DMS114 treated with DMSO at 0.1 percent for 48 hours (cell line): ENCODE measurements around the gene AP1S1.

Experiments
- DNase-seq: peaks from one replicate; lab custom pipeline; 2025; ENCODE audit not compliant: unreplicated experiment; lab: John Stamatoyannopoulos, UW

AP1S1 gene

DNA sequence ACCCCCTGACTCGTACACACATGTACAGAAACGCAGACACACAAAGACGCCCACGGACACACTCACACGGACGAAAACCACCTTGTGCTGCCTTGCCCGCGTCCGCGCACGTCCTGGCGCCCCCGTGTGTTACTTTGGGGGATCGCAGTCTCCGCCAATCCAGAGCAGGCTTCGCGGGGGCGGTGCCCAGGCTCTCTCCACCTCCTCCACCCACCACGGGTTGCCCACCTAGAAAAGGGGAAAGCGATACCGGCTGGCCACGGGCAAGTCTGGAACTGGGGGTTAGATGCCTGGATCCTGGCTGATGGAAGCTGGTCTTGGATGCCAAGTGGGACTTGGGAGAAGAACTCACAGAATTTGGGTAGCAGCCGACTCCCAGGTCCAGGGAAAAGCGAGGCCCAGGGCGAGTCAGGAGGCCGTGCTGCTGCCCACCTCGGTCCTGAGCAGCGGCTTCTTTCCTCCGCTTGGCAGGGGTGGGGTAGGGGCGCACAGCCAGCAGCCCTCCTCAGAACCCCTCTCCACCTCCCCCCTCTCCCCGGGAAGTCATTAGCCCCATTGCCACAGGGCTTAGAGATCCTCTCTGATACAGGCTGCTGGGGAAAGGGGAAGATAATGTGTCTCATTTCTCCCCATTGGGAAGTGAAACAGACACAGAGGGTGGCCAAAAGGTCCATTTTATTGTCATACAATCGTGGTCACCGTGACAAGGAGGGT, 15.7 kb downstream of the AP1S1 start:
- peak; percentile 58 for DNase-seq

DNA sequence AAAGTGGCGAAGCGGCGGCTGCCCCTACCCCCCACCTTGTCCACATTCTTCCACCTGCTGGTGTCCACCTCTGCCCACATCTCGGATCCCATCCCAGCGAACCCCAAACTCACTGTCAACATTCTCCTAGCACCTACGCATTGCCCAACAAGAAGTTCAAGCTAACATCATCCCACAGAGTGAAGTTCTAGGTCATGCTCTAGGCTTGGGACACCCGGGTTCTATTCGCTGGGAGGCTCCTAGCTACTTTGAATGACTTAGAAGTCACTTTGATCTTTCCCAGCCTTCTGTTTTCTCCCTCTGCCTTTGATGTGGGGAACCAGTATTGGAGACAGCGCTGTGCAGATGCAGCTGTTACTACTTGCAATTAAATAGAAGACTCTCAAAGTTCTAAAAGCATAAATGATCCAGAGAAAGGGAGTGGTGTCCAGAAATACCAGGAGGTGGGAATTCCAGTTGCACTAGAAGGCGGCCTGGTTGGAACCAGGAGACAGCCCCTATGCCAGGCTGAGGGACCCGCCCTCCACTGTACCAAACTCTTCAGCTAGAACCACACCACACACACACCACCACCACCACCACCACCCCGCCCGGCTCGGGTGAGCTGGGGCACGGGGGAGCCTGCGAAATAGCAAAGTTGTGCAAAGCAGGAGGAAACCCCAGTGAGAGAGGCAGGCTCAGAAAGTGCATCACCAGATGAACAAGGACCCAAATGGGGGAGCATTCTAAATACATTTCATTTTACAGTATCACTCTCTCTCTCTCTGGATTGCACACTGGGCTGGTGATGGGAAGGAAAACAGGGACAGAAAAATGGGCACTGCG, 16.6 kb downstream of the AP1S1 start:
- no peak for DNase-seq

DNA sequence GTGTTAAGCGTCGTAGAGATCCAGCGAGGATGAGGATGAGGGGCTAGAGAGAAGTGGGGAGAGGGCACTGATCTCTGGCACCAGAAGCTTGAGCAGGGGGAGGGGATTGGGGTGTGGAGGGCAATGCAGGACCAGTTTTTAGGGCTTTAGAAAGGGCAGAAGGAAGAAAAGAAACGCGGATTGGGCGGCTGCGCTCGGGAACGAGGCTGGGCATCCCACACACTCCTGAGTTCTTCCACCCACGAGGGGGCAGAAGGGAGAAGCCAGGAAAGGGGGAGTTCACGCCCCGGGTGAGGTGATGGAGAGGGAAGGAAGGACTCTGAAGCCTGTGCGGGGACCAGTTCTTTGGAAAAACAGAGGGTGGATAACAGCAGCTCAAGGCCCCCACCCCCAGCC, 17.2 kb downstream of the AP1S1 start:
- DNase-seq: no peak

DNA sequence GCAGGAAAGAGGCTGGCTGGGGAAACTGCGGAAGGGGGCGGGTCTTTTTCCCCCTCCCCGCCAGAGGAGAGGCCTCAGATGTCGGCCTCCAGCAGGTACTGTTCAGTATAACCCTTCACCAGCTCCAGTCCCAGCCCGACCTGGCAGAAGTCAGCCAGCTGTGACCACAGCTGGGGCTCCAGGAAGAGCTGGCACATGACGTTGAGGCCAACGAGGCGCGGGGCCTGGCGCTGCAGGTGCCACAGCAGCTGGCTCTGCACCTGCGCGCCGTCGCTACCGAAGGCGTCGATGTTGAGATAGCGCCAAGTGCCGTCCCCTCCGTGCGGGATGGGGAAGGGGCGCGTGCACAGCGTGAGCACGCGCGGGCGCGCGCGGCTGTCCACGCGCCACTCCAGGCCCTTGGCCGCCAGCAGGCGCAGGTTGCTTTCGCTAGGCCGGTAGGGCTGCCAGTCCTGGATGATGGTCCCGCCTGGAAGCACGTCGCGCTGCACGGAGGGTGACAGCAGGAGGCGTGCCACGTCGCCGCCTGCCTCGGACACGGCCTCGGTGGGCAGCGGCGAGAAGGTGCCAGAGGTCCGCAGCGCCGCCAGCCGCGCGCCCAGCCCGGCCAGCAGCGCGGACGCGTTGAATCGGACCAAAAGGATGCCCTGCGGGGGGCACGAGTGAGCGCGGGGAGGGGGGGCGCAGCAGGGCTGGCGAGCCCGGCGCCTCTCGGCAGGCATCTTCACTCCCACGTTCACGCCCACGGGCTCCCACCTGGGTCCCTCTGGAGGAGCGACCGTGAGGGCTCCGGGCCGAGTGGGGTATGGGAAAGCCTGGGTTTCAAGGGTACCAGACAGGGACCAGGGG, 18.0 kb downstream of the AP1S1 start:
- DNase-seq: no peak

DNA sequence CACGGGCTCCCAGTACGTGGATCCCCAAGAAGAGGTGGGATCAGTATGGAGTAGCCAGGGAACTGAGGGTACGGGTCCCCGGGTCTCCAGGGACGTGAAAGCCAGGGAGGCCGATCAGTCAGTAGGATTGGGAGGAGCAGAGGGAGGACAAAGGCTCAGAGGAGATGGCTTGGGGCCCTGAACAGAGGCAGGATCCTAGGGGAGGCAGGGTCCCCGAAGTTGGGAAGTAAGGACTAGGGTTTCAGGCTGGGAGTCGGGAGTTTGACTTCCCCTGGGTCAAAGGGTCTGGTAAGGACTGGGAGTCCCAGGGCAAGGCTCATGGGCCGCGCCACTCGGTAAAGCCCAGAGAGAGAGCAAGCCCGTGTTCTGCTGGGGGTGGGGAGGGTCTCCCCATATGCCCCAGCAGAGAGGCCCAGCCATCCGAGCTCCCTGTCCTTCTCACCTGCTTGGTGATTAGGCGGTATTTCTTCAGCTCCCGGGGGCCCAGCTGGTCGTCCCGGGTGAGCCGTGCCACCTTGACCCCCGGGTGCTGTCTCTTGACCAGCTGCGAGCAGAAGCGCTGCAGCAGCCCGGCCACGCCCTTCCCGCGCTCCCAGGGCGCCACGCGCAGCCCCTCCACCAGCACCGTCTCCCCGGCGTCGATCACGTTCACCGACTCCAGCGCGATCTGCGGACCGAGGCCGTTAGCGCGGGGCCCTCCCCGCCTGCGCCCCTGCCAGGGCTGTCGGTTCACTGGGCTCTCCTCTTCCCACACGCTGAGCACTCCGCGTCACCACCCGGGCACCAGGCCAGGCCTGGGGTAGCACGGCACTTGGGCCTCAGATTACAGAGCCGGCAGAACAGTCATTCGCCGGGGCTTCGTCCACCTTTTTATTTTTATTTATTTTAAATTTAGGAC, 18.8 kb downstream of the AP1S1 start:
- no peak for DNase-seq

DNA sequence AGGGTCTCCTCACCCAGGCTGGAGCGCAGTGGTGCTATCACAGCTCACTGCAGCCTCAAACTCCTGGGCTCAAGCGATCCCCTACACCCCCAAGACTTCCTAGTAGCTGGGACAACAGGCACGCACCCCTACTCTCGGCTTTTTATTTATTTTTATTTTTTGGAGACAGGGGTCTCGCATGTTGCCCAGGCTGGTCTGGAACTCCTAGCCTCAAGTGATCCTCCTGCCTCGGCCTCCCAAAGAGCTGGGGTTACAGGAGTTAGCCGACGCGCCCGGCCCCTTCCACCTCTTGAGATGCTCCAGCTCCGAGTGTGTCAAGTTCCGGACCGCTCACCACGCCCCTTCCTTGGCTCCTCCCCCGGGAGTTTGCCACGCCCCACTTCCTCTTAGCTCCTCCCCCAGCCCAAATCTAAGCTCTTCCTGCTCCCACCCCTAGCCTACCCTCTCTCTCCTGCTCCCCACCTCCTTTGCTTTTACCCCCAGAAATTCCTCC, 19.5 kb downstream of the AP1S1 start:
- DNase-seq: no peak

DNA sequence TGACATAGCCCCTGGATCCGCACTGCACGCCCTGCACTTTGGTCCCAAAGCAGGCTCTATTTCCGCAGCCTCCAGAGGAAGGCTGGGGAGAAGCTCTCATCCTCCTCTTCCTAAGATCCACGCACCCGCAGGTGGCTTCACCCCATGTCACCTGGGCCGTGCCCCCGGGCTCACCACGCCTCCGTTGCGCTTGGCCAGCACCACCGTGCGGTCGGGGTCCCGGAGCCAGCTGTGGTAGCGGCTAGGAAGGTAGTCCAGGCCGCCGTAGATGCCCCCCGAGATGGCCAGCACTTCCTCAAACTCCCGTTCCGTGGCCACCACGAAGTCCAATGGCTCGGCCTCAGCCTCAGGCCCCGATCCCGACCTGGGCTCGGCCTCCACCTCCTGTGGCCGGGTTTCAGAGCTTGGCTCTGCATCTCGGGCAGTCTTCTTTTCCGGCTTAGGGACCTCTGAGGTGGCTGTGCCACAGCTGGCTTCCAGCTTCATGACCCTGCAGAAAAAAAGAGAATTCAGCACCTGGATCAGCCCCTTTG, 20.1 kb downstream of the AP1S1 start:
- DNase-seq: no peak

DNA sequence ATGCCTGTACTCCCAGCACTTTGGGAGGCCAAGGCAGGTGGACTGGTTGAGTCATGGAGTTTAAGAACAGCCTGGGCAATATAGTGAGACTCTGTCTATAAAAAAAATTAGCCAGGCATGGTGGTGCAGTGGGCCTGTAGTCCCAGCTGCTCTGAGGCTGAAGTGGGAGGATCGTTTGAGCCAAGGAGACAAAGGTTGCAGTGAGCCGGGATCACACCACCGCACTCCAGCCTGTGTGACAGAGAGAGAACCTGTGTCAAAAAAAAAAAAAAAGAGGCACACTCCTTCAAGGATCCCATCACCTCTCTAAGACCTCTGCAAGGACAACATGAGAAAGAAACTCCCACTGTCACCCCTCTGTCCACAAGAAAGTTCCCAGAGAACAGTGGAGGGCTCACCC, 21.4 kb downstream of the AP1S1 start:
- no peak for DNase-seq

DNA sequence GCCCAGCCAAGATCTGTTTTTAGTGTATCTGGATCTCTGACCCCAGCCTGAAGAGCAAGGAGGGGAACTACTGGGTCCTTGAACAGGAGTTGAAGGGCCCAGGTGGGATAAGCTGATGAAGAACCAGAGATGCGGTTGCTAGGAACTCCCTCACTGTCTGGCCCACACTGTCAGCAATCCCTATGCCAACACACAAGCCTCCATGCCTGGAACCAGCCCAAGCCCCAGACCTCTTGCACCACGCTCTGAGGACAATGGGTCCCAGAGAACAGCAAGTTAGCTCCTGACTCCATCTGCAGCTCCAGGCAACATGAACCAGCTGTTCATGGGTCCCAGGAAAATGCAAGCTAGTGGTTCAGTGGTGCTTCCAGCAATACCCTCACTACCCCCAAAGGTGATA, 23.4 kb downstream of the AP1S1 start:
- DNase-seq: no peak

DNA sequence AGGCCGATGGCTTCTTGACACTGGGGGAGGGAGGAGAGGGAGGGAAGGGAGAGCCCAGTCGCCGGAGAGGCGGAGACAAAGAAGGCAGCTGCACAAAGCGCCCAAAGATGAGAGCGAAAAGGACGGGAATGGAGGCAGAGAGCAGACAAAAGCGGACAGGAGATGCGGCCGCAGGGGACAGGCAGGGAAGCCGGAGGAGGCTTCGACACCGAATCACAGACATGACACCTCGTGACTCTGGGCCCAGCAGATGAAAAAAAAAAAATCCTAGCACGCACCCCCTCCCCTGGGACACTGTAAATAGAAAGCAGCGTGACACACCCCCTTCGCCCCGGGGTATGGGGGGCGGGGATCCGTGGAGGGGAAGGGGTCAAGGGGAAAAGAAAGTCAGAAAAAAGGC, 24.8 kb downstream of the AP1S1 start:
- no peak for DNase-seq

DNA sequence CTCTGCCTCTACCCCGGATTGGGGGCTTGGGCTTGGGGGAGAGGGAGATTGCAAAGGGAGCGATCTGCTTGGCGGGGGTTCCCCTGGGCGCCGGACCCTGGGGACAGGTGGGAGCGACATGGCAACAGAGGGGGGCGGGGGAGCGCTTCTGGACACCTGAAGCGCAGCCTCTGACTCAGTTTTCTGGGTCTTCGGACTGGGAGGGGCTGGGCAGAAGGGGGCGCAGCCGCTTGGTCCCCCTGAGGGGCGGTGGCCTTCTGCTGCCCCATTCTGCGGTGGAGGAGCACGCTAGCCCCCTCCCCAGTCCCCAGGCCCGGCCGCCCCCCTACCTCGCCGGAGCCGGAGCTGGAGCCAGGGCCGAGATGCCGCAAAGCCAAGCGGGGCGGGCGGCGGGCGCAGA, 25.4 kb downstream of the AP1S1 start:
- no peak for DNase-seq

DNA sequence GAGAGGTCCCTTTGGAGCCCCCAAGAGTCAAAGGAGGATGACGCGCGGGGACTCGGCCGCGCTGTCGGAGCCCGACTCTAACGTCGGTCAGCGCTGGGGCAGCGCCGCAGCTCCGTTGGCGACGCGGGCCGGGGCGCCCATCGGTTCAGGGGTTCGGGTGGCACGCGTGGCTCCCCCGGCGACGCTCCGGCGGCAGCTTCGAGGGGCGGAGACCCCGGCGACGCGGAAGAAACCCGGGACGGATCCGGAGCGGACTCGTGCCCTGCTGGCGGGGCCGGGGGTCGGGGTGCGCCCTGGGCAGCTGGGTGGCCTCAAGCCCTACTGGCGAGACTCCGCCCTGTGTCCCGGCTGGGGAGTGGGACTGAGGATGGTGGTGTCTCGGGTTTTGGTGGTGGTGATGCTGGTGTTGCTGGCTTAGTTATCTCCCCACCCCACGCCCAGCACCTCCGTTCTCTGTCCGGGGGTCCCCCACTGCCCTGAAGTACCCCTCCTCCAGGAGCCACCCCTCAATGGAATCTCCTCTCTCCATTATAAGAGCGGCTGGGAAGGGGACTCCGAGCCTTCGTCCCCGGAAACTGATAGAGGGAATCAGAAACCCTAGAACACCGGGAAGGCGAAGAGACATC, 26.0 kb downstream of the AP1S1 start, which contains the start of gene NAT16:
NAT16 (minus strand) TSS at position 164 of the 626 bp plus-strand sequence. CDS start 5,486 bp downstream, outside the sequence.
- DNase-seq: no peak

DNA sequence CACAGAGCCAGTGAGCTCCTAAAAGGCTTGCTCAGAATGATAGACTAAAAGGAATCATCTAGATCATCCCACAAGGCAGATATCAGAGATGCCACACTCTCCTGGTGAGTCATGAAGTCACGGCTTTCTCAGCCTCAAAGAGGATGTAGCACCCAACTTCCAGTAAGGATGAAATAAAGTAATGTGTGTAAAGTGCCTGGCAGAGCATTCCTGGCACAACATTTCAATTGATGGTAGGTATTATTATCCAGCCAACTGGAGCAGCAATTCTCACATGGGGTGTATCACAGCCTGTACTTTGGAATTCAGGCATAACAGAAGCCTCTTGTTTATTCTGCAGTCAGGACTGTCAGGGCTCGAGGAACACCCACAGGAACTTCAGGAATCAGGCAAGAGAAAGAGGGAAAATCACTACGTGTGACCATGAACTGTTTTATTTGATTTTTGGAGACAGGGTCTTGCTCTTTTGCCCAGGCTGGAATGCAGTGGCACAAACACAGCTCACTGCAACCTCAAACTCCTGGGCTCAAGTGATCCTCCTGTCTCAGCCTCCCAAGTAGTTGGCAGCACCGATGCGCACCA, 31.1 kb downstream of the AP1S1 start:
- DNase-seq: no peak

DNA sequence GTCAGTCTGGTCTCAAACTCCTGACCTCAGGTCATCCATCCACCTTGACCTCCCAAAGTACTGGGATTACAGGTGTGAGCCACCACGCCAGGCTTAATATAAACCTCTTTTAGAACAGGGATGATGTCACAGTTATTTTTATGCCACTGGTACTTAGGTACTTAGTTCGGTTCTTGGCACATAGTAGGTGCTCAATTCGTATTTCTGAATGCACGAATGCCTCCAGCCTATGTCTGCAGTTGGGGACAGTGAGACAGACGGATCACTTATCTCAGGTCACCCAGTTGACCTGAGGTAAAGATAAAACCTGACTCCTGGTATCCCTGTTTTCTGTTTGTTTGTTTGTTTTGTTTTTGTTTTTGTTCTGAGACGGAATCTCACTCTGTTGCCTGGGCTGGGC, 31.9 kb downstream of the AP1S1 start:
- DNase-seq: no peak

DNA sequence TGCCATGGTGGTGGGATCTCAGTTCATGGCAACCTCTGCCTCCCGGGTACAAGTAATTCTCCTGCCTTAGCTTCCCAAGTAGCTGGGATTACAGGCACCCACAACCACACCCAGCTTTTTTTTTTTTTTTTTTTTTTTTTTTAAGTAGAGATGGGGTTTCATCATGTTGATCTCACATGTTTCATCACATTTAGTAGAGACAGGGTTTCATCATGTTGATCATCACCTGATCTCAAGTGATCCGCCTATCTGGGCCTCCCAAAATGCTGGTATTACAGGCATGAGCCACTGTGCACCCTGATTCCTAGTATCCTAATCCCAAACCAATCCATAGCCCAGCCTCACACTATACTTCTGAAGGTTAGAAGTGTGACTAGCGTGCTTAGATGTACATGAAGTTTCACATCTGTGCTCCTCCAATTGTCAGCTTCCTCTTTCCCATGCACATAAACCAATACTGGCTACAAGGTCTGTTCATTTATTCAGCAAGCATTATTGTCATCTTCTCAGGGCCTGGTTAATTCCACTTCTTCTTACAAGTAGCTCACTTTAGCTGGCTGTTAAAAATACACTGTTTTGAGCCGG, 32.7 kb downstream of the AP1S1 start:
- DNase-seq: no peak

DNA sequence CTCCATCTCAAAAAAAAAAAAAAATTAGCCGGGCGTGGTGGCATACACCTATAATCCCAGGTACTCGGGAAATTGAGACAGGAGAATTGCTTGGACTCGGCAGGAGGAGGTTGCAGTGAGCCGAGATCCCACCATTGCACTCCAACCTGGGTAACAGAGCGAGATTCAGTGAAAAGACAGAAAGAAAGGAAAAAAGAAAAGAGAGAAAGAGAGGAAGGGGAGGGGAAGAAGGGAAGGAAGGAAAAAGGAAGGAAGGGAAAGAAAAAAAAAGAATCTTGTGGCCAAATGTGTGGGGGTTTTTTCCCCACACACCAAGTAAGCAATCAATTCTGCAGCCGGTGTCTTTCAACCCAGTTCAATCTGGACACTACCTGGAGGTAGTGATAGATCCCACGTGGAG, 34.8 kb downstream of the AP1S1 start:
- no peak for DNase-seq

DNA sequence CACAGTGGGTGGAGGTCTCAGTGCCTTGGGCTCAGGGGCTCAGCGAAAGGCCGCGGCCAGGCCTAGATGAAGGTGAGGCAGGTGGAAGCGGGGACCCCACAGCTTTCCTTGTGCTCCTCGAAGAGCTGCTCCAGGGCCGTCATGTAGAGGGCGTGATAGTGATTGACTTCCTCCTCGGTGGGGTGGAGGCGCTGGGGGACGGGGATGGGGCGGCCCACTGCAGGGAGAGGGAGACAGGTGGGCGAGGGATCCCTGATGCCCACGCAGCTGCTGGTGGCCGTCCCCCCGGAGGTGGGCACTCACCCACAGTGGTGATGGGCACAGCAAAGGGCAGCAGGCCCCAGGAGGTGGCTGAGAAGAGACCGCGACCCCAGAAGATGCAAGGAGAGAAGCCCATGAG, 41.6 kb downstream of the AP1S1 start:
- DNase-seq: no peak

DNA sequence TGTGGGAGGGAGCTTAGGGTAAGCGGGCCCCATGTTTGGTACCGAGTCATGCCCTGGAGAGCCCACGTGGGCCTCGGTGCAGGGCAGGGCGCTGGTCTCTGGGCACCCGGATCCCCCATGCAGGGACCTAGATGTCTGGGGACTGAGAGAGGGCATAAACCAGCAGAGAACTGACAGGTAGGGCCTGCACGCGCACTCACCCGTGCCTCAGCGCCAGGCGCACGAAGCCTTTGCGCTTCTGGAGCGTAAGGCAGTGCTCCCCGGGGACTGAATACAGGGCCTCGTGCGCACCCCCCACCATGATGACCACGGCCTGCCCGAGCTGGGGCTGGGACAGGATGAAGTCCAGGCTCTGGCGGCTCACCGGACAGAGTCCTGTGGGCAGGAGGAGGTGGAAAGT, 43.7 kb downstream of the AP1S1 start:
- DNase-seq: no peak

DNA sequence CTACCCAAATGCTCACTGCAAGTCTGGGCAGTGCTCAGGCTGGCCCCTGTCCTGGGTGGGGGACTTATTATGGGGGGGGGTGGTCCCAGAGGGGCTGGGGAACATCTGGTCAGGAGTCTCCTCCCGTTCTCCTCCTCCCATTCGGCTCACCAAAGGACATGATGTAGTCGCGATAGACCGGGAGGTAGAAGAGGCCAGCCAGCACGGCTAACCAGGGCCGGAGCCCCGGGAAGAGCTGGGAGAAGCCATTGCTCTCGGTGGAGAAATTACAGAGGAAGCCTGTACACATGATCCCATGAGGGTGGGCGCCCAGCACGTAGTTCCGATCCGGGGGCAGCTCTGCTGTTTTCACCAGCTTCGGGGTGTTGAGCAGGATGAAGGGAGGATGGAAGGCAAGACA, 44.2 kb downstream of the AP1S1 start:
- no peak for DNase-seq
